ENCODE results near the gene ETV6.

GRCh38 chr12:11896417-11896929 lies 247.0 kb downstream of the ETV6 start:
- no peak for TF ChIP-seq CTCF (conservative IDR thresholded peaks at IDR 0.05; ENCODE audit: low read length)
- TF ChIP-seq EZH2phosphoT487 (IDR thresholded peaks at IDR 0.05; ENCODE audit: borderline replicate concordance): no peak
